Thyroid gland (tissue), 4 donors: ENCODE results near the gene CNGA3. TPM values are rescaled to one million over a fixed set of nuclear protein-coding genes. Genes with fewer than 3 reads are reported as not detected.
A peak's percentile ranks its signal among the peaks of the same experiment; 100 is the strongest.

Experiments
- DNase-seq, 2 donors: peaks; one replicate each; pipeline ENCODE4 v3.0.0-alpha.2; 2019
- H3K27ac ChIP-seq, 3 donors: fragments of 200-600 bp; sonication (generic); 1 replicate in 2 of 3; 2 replicates in 1 of 3; pipeline ENCODE4 v1.5.1; 2016 to 2019; ENCODE audit warnings: mild to moderate bottlenecking in 1 of 3, moderate library complexity in 1 of 3
- H3K27me3 ChIP-seq: fragments of 200-600 bp; sonication (generic); one replicate; pipeline ENCODE4 v1.5.1; 2019
- H3K36me3 ChIP-seq, 2 donors: fragments of 200-600 bp; sonication (generic); one replicate each; pipeline ENCODE4 v1.5.1; 2016 to 2019
- H3K4me1 ChIP-seq, 2 donors: fragments of 200-600 bp; sonication (generic); one replicate each; pipeline ENCODE4 v1.5.1; 2017 to 2019
- H3K4me3 ChIP-seq, 3 donors: fragments of 200-600 bp; sonication (generic); replicated peaks in 1 of 3; 1 replicate in 2 of 3; 2 replicates in 1 of 3; pipeline ENCODE4 v1.5.1; 2016; ENCODE audit warnings: mild to moderate bottlenecking in 1 of 3
- H3K9me3 ChIP-seq: fragments of 200-600 bp; sonication (generic); one replicate; pipeline ENCODE4 v1.5.1; 2017
- POLR2A ChIP-seq, 2 donors: fragments of 450-650 bp; IDR thresholded peaks; one replicate each; pipeline ENCODE4 v1.6.1; 2017; ENCODE audit warnings: antibody characterized with exemption in 2 of 2, mild to moderate bottlenecking in 2 of 2, moderate library complexity in 1 of 2
- WGBS, 2 donors: methylation state at CpG; one replicate each; pipeline ENCODE4 v1.1.5; 2017; 5-methylcytosine and 5-hydroxymethylcytosine counted together
- intact Hi-C: fragments of 100-400 bp; cut with DNase I; formaldehyde crosslinking; loops from one replicate; pipeline ENCODE4 v1.15.1; 2023
- total RNA-seq, 4 donors: library from RNA; depleted of rRNA; stranded (reverse); fragments of >200 nt; gene quantifications; one replicate each; pipeline ENCODE4 v1.2.3, GENCODE V29; 2016
- TF ChIP-seq, protein P1 (sequence below), 6 experiments: fragments of 200-600 bp in 3 of 6; fragments of 450-650 bp in 3 of 6; sonication (generic) in 3 of 6; IDR thresholded peaks; one replicate each; pipeline ENCODE4 v1.5.1; 2016 to 2019; ENCODE audit warnings: antibody characterized with exemption in 6 of 6, mild to moderate bottlenecking in 2 of 6, inconsistent platforms in 1 of 6, moderate library complexity in 1 of 6

The CNGA3 gene
- total RNA-seq, 4 donors from 2014 or later: 0.54 TPM; not detected in 3

DNA sequence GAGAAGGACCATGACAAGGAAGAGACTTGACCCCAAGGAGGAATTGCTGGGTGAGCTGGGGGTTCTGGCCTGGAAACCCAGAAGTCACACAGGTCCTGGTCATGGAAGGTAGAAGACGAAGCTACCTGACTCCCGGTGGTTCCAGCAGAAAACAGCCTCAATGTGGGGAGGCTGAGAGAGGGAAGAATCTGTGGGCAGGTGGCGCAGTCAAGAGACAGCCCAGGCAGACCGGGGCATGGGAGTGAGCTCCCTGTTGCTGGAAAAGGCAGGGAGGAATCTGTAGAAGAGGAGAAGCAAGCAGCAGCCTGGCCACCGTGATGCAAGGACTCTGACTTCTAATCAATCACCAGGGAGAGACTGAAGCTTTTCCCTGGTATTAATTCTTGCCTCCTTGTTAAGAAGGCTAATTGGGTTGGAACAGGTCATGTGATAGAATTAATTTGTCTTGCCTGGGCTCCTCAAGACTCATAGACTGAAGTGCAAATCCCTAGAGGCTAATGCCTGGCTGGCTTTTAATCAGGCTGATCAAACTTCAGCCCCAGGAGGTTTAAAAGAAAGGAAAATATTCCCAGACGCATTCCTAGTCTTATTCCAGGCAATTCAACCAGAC lies 30.1 kb downstream of the CNGA3 start:
- whole genome bisulfite sequencing, 2 donors: 78 to 85% methylated on average over 6 of the region's 6 CpGs

DNA sequence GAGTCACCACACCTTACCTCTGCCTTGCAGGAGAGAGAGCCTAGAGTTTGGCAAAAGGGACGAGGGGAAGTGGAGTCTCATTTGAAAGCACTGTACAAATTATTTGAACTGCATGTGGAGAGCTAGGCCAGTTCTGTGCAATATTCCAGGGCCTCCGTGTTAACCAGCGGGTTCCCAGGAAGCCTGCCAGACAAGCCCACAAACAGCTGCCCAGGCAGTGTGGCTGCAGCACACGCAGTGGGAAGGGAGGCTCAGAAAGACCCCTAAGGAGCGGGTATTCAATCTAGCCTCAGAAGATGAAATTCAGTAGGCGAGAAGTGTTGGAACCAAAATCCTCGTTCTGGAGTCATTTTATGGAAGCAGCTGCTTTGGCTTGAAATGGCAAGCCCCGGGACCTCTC lies 30.7 kb downstream of the CNGA3 start:
- intact Hi-C loops: no loop called here
- 64 to 72% methylated on average over 8 of the region's 8 CpGs for WGBS, 2 donors
- TF ChIP-seq, protein P1, sequence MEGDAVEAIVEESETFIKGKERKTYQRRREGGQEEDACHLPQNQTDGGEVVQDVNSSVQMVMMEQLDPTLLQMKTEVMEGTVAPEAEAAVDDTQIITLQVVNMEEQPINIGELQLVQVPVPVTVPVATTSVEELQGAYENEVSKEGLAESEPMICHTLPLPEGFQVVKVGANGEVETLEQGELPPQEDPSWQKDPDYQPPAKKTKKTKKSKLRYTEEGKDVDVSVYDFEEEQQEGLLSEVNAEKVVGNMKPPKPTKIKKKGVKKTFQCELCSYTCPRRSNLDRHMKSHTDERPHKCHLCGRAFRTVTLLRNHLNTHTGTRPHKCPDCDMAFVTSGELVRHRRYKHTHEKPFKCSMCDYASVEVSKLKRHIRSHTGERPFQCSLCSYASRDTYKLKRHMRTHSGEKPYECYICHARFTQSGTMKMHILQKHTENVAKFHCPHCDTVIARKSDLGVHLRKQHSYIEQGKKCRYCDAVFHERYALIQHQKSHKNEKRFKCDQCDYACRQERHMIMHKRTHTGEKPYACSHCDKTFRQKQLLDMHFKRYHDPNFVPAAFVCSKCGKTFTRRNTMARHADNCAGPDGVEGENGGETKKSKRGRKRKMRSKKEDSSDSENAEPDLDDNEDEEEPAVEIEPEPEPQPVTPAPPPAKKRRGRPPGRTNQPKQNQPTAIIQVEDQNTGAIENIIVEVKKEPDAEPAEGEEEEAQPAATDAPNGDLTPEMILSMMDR (IDR thresholded peaks at IDR 0.05): no peak
- TF ChIP-seq POLR2A (IDR thresholded peaks at IDR 0.05): no peak
- Histone ChIP-seq H3K27me3 (no peaks in the 10 kb centered on the region), H3K27ac (no peak overlapping the region), H3K36me3 (no peaks in the 10 kb centered on the region), H3K4me3 (no peak overlapping the region), H3K4me1 (peaks cover 4 to 18% of the 10 kb centered on the region in 2 donors), H3K9me3 (no peaks in the 10 kb centered on the region)
- DNase-seq: no peak

More for the DNA sequence above, 30.1 kb downstream of the CNGA3 start:
- H3K27ac ChIP-seq: no peak overlapping the region
- H3K27me3 ChIP-seq: no peaks in the 10 kb centered on the region
- H3K4me1 ChIP-seq: peaks cover 4 to 18% of the 10 kb centered on the region in 2 donors
- no peaks in the 10 kb centered on the region for H3K36me3 ChIP-seq
- TF ChIP-seq, protein P1 (IDR thresholded peaks at IDR 0.05): no peak
- TF ChIP-seq POLR2A (IDR thresholded peaks at IDR 0.05): no peak
- DNase-seq: no peak
- intact Hi-C loops: no loop called here
- H3K9me3 ChIP-seq: no peaks in the 10 kb centered on the region
- no peak overlapping the region for H3K4me3 ChIP-seq

DNA sequence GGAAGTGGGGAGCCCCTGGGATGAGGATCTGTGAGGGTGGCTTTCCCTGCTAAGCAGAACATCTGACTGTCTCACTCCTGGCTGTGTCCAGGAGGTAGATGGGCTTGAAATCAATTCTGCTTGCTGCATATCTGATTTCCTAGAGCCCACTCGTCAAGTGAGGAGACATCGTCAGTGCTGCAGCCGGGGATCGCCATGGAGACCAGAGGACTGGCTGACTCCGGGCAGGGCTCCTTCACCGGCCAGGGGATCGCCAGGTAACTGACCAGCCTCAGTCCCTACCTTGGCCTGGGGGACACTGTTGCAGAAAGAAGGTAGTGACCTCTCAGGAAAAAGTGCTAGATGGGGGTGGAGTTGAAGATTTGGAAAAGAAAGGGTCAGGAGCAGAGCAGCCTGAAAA lies 31.3 kb downstream of the CNGA3 start:
- no peaks in the 10 kb centered on the region for H3K36me3 ChIP-seq
- peaks cover 4 to 18% of the 10 kb centered on the region in 2 donors for H3K4me1 ChIP-seq
- intact Hi-C loops: no loop called here
- no peak overlapping the region for H3K4me3 ChIP-seq
- no peak overlapping the region for H3K27ac ChIP-seq
- H3K27me3 ChIP-seq: no peaks in the 10 kb centered on the region
- no peaks in the 10 kb centered on the region for H3K9me3 ChIP-seq
- DNase-seq: no peak
- TF ChIP-seq, protein P1 (IDR thresholded peaks at IDR 0.05): no peak
- TF ChIP-seq POLR2A (IDR thresholded peaks at IDR 0.05): no peak
- 71 to 90% methylated on average over 7 of the region's 7 CpGs for WGBS, 2 donors

- TF ChIP-seq POLR2A (IDR thresholded peaks at IDR 0.05): no peak
- TF ChIP-seq, protein P1 (IDR thresholded peaks at IDR 0.05): no peak
- Histone ChIP-seq H3K36me3 (no peaks in the 10 kb centered on the region), H3K27me3 (no peaks in the 10 kb centered on the region), H3K4me1 (peaks cover 4 to 18% of the 10 kb centered on the region in 2 donors), H3K27ac (peak overlapping the region in 1 of 3 donors; percentile 48), H3K4me3 (no peak overlapping the region), H3K9me3 (no peaks in the 10 kb centered on the region)
- intact Hi-C loops: no loop called here
- DNase-seq: no peak
- whole genome bisulfite sequencing, 2 donors: 68 to 71% methylated on average over 6 of the region's 6 CpGs
These were observed 31.9 kb downstream of the CNGA3 start for GRCh38 chr2:98378196-98378595.

DNA sequence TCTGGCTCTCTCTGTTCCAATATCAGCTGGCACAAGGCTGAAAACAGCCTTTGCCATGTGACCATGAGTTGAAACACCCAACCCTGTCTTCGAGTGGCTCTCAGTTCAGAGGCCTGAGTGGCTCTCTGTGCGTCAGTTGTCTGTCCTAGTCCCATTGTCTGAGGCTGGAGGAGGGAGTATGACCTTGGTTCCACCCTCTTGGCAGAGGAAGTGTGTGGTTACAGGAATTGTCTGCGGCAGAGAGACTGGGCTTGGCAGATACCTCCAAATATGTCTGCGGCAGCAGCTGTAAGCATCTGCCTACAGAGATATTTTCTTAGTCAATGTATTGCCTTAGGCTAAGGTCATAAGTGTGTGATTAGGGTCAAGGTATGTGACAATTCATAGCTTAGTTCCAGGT lies 32.6 kb downstream of the CNGA3 start:
- WGBS, 2 donors: 27 to 31% methylated on average over 4 of the region's 4 CpGs
- Histone ChIP-seq H3K27ac (peak overlapping the region in 1 of 3 donors; percentile 48), H3K9me3 (no peaks in the 10 kb centered on the region), H3K4me1 (peaks cover 4 to 18% of the 10 kb centered on the region in 2 donors), H3K27me3 (no peaks in the 10 kb centered on the region), H3K36me3 (no peaks in the 10 kb centered on the region), H3K4me3 (no peak overlapping the region)
- TF ChIP-seq POLR2A (IDR thresholded peaks at IDR 0.05): no peak
- TF ChIP-seq, protein P1 (IDR thresholded peaks at IDR 0.05): no peak
- peak; percentile 83 to 84 for DNase-seq
- intact Hi-C loops: no loop called here
